Panc1 (cell line): Measurements from ENCODE around the gene ZFHX3. TPM values are rescaled to one million over a fixed set of nuclear protein-coding genes. Genes with fewer than 3 reads are reported as not detected.

ENCODE experiments used
- ATAC-seq: fragments of 200-7000 bp; cut with Tn5 transposase; 2 replicates; pipeline ENCODE4 v1.9.1; 2020; ENCODE audit warnings: mild to moderate bottlenecking, moderate library complexity
- BruUV-seq: library from RNA; stranded (reverse); fragments of 400-500 nt; replicated peaks from 2 replicates; lab custom pipeline; 2021; lab: Mats Ljungman, UMichigan
- CTCF ChIA-PET: fragments of 300-600 bp; sonication (Branson Sonifier 250); formaldehyde crosslinking; loops from one replicate; lab custom pipeline; 2022; ENCODE audit warnings: antibody characterized with exemption; lab: Charles Lee
- POLR2A ChIA-PET: fragments of 300-600 bp; sonication (Branson Sonifier 250); formaldehyde crosslinking; loops from one replicate; lab custom pipeline; 2022; ENCODE audit warnings: antibody characterized with exemption; lab: Charles Lee
- DNase-seq: peaks from one replicate; pipeline ENCODE4 v3.0.0-alpha.2; 2010; ENCODE audit warnings: low read depth, low spot score
- H3K27ac ChIP-seq: 2 replicates; pipeline ENCODE4 v1.5.1; 2011; ENCODE audit warnings: mild to moderate bottlenecking, low read length, inconsistent platforms
- H3K27me3 ChIP-seq: fragments of 200-500 bp; sonication (Bioruptor generic); 2 replicates; pipeline ENCODE4 v1.6.0; 2014; ENCODE audit warnings: low read length, inconsistent platforms; ENCODE audit not compliant: control insufficient read depth, insufficient read depth
- H3K36me3 ChIP-seq: fragments of 200-500 bp; sonication (Bioruptor generic); 2 replicates; pipeline ENCODE4 v1.5.1; 2014; ENCODE audit warnings: inconsistent platforms, mild to moderate bottlenecking, low read length, moderate library complexity; ENCODE audit not compliant: control insufficient read depth, insufficient read depth
- H3K4me1 ChIP-seq: 2 replicates; pipeline ENCODE4 v1.5.1; 2011; ENCODE audit warnings: inconsistent platforms, mild to moderate bottlenecking, low read length, moderate library complexity; ENCODE audit not compliant: control insufficient read depth, insufficient read depth
- H3K4me3 ChIP-seq, 2 experiments: 2 replicates each; pipeline ENCODE4 v1.5.1; 2011 to 2012; ENCODE audit warnings: low read depth in 2 of 2, low read length in 2 of 2, mild to moderate bottlenecking in 2 of 2, inconsistent platforms in 1 of 2, moderate library complexity in 1 of 2
- H3K9me3 ChIP-seq: fragments of 200-500 bp; sonication (Bioruptor generic); 2 replicates; pipeline ENCODE4 v1.5.1; 2014; ENCODE audit warnings: low read depth, mild to moderate bottlenecking, inconsistent platforms, low read length, moderate library complexity; ENCODE audit not compliant: control insufficient read depth, insufficient read depth
- CTCF ChIP-seq: fragments of 450-650 bp; IDR thresholded peaks from 2 replicates; pipeline ENCODE4 v1.5.1; 2017; ENCODE audit warnings: mild to moderate bottlenecking
- POLR2AphosphoS5 ChIP-seq: IDR thresholded peaks from 2 replicates; pipeline ENCODE4 v1.6.1; 2012; ENCODE audit warnings: mild to moderate bottlenecking, low read depth, low read length, moderate library complexity
- REST ChIP-seq, 2 experiments: IDR thresholded peaks; 2 replicates each; pipeline ENCODE4 v1.6.1; 2011 to 2012; ENCODE audit warnings: low read depth in 2 of 2, control low read depth in 1 of 2, low read length in 1 of 2, mild to moderate bottlenecking in 1 of 2, moderate library complexity in 1 of 2; ENCODE audit not compliant: insufficient read depth in 1 of 2
- SIN3A ChIP-seq: IDR thresholded peaks from 2 replicates; pipeline ENCODE4 v1.6.1; 2012; ENCODE audit warnings: low read depth, mild to moderate bottlenecking, low read length, moderate library complexity, borderline replicate concordance; ENCODE audit not compliant: insufficient read depth
- TCF7L2 ChIP-seq: IDR thresholded peaks from 2 replicates; pipeline ENCODE4 v1.6.1; 2011; ENCODE audit warnings: mild to moderate bottlenecking, low read depth, low read length, inconsistent platforms
- in situ Hi-C: cut with HindIII; loops from 2 replicates; pipeline ENCODE4 v1.10.0; 2016; ENCODE audit warnings: low sequenced_read_pairs, low pct_unique_long_range_greater_than_20kb
- intact Hi-C: fragments of 100-400 bp; cut with micrococcal nuclease; formaldehyde crosslinking; loops from one replicate; pipeline ENCODE4 v1.10.0; 2022; ENCODE audit not compliant: unreplicated experiment
- total RNA-seq: library from RNA; stranded (reverse); gene quantifications from one replicate; pipeline ENCODE4 v1.2.1, GENCODE V29; 2021; ENCODE audit not compliant: unreplicated experiment

ZFHX3 gene
- total RNA-seq, 1 experiment from 2014 or later, result 7.1 TPM

GRCh38 chr16:72832621-72833248 lies 215.2 kb downstream of the ZFHX3 start:
- ATAC-seq, result peak; percentile 87
- Histone ChIP-seq H3K4me1 (no peaks in the 10 kb centered on the region), H3K27ac (no peak overlapping the region), H3K4me3 (no peak overlapping the region), H3K9me3 (no peaks in the 10 kb centered on the region), H3K36me3 (no peaks in the 10 kb centered on the region), H3K27me3 (no peaks in the 10 kb centered on the region)
- intact Hi-C loops, result loop anchor here (10.0 kb wide), 1 partner anchor 212 kb away; the partner anchor contains the start of gene ZFHX3
- CTCF ChIA-PET, result interaction anchor here (0.6 to 1.0 kb wide), 6 partner anchors 128 to 932 kb away, joined by 3 to 10 read pairs (median 4); no protein-coding TSS in a partner anchor
- POLR2A ChIA-PET, result interaction anchor here (0.5 kb wide), 1 partner anchor 358 kb away, joined by 4 read pairs; no protein-coding TSS in a partner anchor
- peak; percentile 59 for DNase-seq
- in situ Hi-C loops, result no loop called here
- no TSS peak for BruUV-seq
- TF ChIP-seq REST (IDR thresholded peaks at IDR 0.05; ENCODE audit: insufficient read depth in 1 of 2, low read depth in 2 of 2, low read length in 1 of 2) (no peak), TCF7L2 (no peak), CTCF (peak; percentile 96)

GRCh38 chr16:72829846-72830775 lies 217.8 kb downstream of the ZFHX3 start:
- CTCF ChIA-PET, result no interaction called here
- Histone ChIP-seq H3K4me3 (no peak overlapping the region), H3K27ac (no peak overlapping the region), H3K36me3 (no peaks in the 10 kb centered on the region), H3K9me3 (no peaks in the 10 kb centered on the region), H3K27me3 (no peaks in the 10 kb centered on the region), H3K4me1 (no peaks in the 10 kb centered on the region)
- in situ Hi-C loops, result no loop called here
- TF ChIP-seq CTCF, result no peak
- TF ChIP-seq SIN3A, result no peak
- TF ChIP-seq REST (IDR thresholded peaks at IDR 0.05; ENCODE audit: insufficient read depth in 1 of 2, low read depth in 2 of 2, low read length in 1 of 2), result no peak
- TF ChIP-seq TCF7L2, result no peak
- no peak for TF ChIP-seq POLR2AphosphoS5
- intact Hi-C loops, result loop anchor here (10.0 kb wide), 1 partner anchor 215 kb away; the partner anchor contains the start of gene ZFHX3
- DNase-seq (no peak), ATAC-seq (no peak)
- POLR2A ChIA-PET, result no interaction called here
- BruUV-seq, result no TSS peak
